Measurements from ENCODE around the gene MELTF. TPM values are rescaled to one million over a fixed set of nuclear protein-coding genes. Genes with fewer than 3 reads are reported as not detected.

The MELTF gene
- total and polyA plus RNA-seq, 9 of the 15 experiments (the other 6 are each of a cell fraction or from before 2014, with no cell fraction given): 0.35 to 10.5 (median 4.5) TPM

DNA sequence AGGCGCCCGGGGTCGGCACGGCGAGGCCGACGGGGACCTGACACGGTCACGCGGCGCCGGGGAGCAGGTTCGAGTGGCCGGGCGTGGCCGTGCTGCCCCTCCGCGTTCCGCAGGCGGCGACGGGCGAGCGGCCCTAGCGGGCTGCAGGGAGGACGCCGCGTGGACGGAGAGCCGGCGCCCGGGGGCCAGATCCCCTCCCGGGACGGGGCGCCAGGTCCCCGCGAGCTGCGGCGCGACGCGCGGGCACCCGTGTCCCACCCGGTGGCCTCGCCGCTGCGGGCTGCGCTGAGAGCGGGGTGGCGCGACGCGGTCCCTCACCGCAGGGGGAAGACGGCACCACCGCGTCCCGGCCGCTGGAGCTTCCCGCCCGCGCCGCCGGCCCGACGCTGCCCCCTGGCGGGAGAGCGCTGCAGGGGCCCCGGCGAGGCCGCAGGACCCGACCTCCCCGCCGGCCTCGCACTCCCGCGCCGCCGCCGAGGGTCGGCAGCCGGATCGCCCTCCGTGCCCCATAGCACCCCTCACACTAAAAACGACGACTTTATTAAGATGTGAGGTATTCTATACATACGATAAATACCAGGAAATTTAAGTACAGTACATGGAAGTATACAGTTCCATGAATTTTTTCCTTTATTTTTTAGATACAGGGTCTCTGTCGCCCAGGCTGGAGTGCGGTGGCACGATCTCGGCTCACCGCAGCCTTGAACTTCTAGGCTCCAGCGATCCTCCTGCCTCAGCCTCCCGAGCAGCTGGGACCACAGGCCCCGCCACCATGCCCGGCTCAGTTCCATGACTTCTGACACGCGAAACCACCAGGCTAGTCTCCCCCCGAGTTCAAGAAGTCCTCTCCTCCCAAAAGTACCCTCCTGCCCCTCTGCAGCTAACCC, 59.7 kb downstream of the MELTF start (continued):
- TF ChIP-seq ZFX (CRISPR knock-in tag; IDR thresholded peaks at IDR 0.05) (peak; percentile 57), CREB1 (IDR thresholded peaks at IDR 0.05) (no peak), CREB1 (CRISPR knock-in tag; IDR thresholded peaks at IDR 0.05) (no peak), RBM22 (IDR thresholded peaks at IDR 0.05; ENCODE audit: low read depth, low read length, poor library complexity, severe bottlenecking) (no peak), NONO (IDR thresholded peaks at IDR 0.05; ENCODE audit: low read depth in 2 of 2, low read length in 1 of 2) (peak; percentile 22 to 82; a peak in 3 of 4 replicates), ELF4 (CRISPR knock-in tag; IDR thresholded peaks at IDR 0.05) (no peak), PML (IDR thresholded peaks at IDR 0.05; ENCODE audit: low read length) (no peak), NRF1 (conservative IDR thresholded peaks at IDR 0.05 in 1 of 2, IDR thresholded peaks at IDR 0.05 in 1 of 2) (no peak), HDAC2 (IDR thresholded peaks at IDR 0.05) (no peak), SP2 (IDR thresholded peaks at IDR 0.05; ENCODE audit: extremely low read depth, low read depth, low read length, poor library complexity, severe bottlenecking) (no peak), ZNF253 (CRISPR knock-in tag; conservative IDR thresholded peaks at IDR 0.05) (no peak), POLR2H (tag; IDR thresholded peaks at IDR 0.05; ENCODE audit: low read depth) (no peak; the same call in 1 of the 2 replicates), RFX1 (IDR thresholded peaks at IDR 0.05) (no peak), SMAD3 (CRISPR knock-in tag; conservative IDR thresholded peaks at IDR 0.05) (no peak), ZBTB1 (CRISPR knock-in tag; IDR thresholded peaks at IDR 0.05; ENCODE audit: borderline replicate concordance, low read depth) (peak; percentile 88; the same call in 1 of the 2 replicates), PPARD (CRISPR knock-in tag; IDR thresholded peaks at IDR 0.05) (no peak), DACH1 (IDR thresholded peaks at IDR 0.05; ENCODE audit: partially characterized antibody) (no peak), FOXA1 (IDR thresholded peaks at IDR 0.05; ENCODE audit: borderline replicate concordance) (no peak), NCOA6 (IDR thresholded peaks at IDR 0.05) (no peak), NFRKB (IDR thresholded peaks at IDR 0.05; ENCODE audit: low read depth) (no peak), RAD21 (CRISPR knock-in tag; conservative IDR thresholded peaks at IDR 0.05 in 1 of 2, IDR thresholded peaks at IDR 0.05 in 1 of 2) (peak; percentile 78 to 90)
- TF ChIP-seq, protein P1, sequence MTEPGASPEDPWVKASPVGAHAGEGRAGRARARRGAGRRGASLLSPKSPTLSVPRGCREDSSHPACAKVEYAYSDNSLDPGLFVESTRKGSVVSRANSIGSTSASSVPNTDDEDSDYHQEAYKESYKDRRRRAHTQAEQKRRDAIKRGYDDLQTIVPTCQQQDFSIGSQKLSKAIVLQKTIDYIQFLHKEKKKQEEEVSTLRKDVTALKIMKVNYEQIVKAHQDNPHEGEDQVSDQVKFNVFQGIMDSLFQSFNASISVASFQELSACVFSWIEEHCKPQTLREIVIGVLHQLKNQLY (CRISPR knock-in tag; conservative IDR thresholded peaks at IDR 0.05): no peak
- TF ChIP-seq, protein P2, sequence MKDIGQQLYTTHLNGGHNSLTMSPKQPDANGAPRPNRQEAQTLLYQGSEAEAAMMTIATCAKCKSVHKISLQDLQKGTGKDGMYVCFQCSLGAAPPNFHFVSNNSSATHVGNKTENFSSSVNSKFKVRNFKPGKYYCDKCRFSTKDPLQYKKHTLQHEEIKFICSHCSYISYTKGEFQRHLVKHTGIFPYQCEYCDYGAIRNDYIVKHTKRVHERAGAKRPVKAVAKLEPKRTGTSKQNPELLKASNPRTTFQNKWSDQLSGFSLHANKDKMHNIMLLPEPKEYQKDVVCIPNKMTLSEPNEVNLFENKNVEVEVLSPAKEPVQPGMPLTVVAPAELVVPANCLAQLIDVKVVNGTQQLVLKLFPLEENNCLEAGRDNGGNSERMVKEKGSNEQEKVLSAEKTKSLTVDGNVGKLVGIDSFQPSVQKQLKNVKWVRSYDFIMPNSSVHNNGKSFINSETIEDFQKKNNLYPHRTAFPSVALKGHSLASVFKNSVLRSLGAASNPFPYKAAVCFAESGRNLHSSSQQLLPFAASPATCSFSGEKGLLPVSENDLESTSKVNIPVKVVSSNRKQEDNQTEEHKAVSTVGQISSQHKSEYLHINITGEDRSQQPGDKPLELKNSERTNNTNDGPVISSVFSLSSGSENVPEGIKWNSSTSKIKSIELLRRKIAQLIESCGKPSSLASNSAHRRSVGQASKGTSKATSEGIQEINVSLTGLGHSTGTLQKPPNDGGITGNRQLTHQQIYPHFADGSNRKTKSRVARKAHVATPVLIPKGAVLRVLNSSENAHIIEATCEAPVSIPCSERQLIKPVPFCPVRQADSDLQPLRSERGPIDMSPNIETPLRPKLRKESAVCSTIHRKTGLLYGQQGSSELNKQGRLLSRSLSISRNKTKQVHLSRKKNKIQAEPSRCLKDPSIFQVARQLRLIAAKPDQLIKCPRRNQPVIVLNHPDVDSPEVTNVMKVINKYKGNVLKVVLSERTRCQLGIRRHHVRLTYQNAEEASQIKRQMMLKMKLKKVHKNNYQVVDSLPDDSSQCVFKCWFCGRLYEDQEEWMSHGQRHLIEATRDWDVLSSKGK (CRISPR knock-in tag; IDR thresholded peaks at IDR 0.05): no peak
- TF ChIP-seq, protein P3, sequence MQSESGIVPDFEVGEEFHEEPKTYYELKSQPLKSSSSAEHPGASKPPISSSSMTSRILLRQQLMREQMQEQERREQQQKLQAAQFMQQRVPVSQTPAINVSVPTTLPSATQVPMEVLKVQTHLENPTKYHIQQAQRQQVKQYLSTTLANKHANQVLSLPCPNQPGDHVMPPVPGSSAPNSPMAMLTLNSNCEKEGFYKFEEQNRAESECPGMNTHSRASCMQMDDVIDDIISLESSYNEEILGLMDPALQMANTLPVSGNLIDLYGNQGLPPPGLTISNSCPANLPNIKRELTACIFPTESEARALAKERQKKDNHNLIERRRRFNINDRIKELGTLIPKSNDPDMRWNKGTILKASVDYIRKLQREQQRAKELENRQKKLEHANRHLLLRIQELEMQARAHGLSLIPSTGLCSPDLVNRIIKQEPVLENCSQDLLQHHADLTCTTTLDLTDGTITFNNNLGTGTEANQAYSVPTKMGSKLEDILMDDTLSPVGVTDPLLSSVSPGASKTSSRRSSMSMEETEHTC (IDR thresholded peaks at IDR 0.05): no peak

All from K562 (cell line).